GM23338 (cell line): ENCODE data around the gene ANKRD13C.

Experiments used
- CREB1 ChIP-seq: fragments of 250-450 bp; sonication (Bioruptor Pico); IDR thresholded peaks from 2 replicates; pipeline ENCODE4 v1.5.0; 2020; ENCODE audit warnings: low read depth, mild to moderate bottlenecking, moderate library complexity
- CTCF ChIP-seq, 2 experiments: fragments of 200-600 bp in 1 of 2; sonication (generic) in 1 of 2; conservative IDR thresholded peaks; 2 replicates each; pipeline versions ENCODE4 v1.5.1 to v1.6.1; 2016 to 2017; ENCODE audit warnings: antibody characterized with exemption in 2 of 2, low read depth in 2 of 2, mild to moderate bottlenecking in 2 of 2, moderate library complexity in 1 of 2
- EZH2 ChIP-seq: fragments of 200-600 bp; sonication (generic); IDR thresholded peaks from one replicate; pipeline ENCODE4 v1.8.0; 2017; ENCODE audit warnings: antibody characterized with exemption, mild to moderate bottlenecking, low read depth; ENCODE audit not compliant: unreplicated experiment
- EZH2phosphoT487 ChIP-seq: fragments of 200-600 bp; sonication (generic); IDR thresholded peaks from one replicate; pipeline ENCODE4 v1.8.1; 2018; ENCODE audit warnings: antibody characterized with exemption; ENCODE audit not compliant: unreplicated experiment
- JUNB ChIP-seq: IDR thresholded peaks from one replicate; pipeline ENCODE4 v1.6.1; 2016; ENCODE audit warnings: antibody characterized with exemption; ENCODE audit not compliant: unreplicated experiment
- NANOG ChIP-seq: IDR thresholded peaks from 2 replicates; pipeline ENCODE4 v1.6.1; 2016; ENCODE audit warnings: antibody characterized with exemption, borderline replicate concordance
- POLR2AphosphoS5 ChIP-seq: IDR thresholded peaks from 2 replicates; pipeline ENCODE4 v1.6.1; 2016; ENCODE audit warnings: antibody characterized with exemption, low read depth
- REST ChIP-seq: IDR thresholded peaks from one replicate; pipeline ENCODE4 v1.6.1; 2018; ENCODE audit warnings: antibody characterized with exemption; ENCODE audit not compliant: unreplicated experiment
- STAT1 ChIP-seq: IDR thresholded peaks from one replicate; pipeline ENCODE4 v1.6.1; 2016; ENCODE audit warnings: antibody characterized with exemption; ENCODE audit not compliant: unreplicated experiment
- ZNF114 ChIP-seq: fragments of 250-450 bp; sonication (Bioruptor Pico); IDR thresholded peaks from 2 replicates; pipeline ENCODE4 v1.5.0; 2020; ENCODE audit warnings: mild to moderate bottlenecking, moderate library complexity
- ZNF331 ChIP-seq: fragments of 250-450 bp; sonication (Bioruptor Pico); IDR thresholded peaks from 2 replicates; pipeline ENCODE4 v1.5.0; 2020; ENCODE audit warnings: low read depth, mild to moderate bottlenecking, moderate library complexity
- ZNF462 ChIP-seq: fragments of 250-450 bp; sonication (Bioruptor Pico); IDR thresholded peaks from 2 replicates; pipeline ENCODE4 v1.5.0; 2020; ENCODE audit warnings: mild to moderate bottlenecking, moderate library complexity

GRCh38 chr1:70401974-70402373, 47.5 kb upstream of the ANKRD13C start:
- no peak for TF ChIP-seq ZNF114 (CRISPR knock-in tag)
- no peak for TF ChIP-seq JUNB
- no peak for TF ChIP-seq CTCF (conservative IDR thresholded peaks at IDR 0.05; ENCODE audit: low read depth in 2 of 2)
- TF ChIP-seq EZH2 = no peak
- TF ChIP-seq POLR2AphosphoS5 = no peak
- no peak for TF ChIP-seq EZH2phosphoT487
- TF ChIP-seq NANOG = no peak
- TF ChIP-seq CREB1 (CRISPR knock-in tag) = no peak
- no peak for TF ChIP-seq REST
- TF ChIP-seq STAT1 = no peak
- no peak for TF ChIP-seq ZNF331 (CRISPR knock-in tag)
- no peak for TF ChIP-seq ZNF462 (CRISPR knock-in tag)
